H9 (cell line): ENCODE results near the gene CLEC14A. TPM values are rescaled to one million over a fixed set of nuclear protein-coding genes. Genes with fewer than 3 reads are reported as not detected.

Experiments
- DNase-seq: peaks from one replicate; pipeline ENCODE4 v3.0.0-alpha.2; 2017
- H2AFZ ChIP-seq: one replicate; pipeline ENCODE4 v1.6.1; 2013; ENCODE audit warnings: mild to moderate bottlenecking, low read length, control low read depth, moderate library complexity
- H2AK5ac ChIP-seq: 2 replicates; pipeline ENCODE4 v1.6.1; 2013; ENCODE audit warnings: low read length, control low read depth, mixed read lengths; ENCODE audit not compliant: insufficient read length
- H2BK120ac ChIP-seq: one replicate; pipeline ENCODE4 v1.6.1; 2013; ENCODE audit warnings: low read depth, mild to moderate bottlenecking, low read length, control low read depth, inconsistent platforms; ENCODE audit not compliant: poor library complexity, severe bottlenecking
- H2BK12ac ChIP-seq: 2 replicates; pipeline ENCODE4 v1.6.1; 2013; ENCODE audit warnings: low read length, control low read depth, mixed read lengths, low read depth; ENCODE audit not compliant: insufficient read length
- H2BK15ac ChIP-seq: 2 replicates; pipeline ENCODE4 v1.6.1; 2013; ENCODE audit warnings: low read depth, low read length, control low read depth
- H2BK20ac ChIP-seq: one replicate; pipeline ENCODE4 v1.6.1; 2013; ENCODE audit warnings: low read depth, mild to moderate bottlenecking, low read length, control low read depth, inconsistent platforms; ENCODE audit not compliant: poor library complexity, severe bottlenecking
- H2BK5ac ChIP-seq: 2 replicates; pipeline ENCODE4 v1.6.1; 2013; ENCODE audit warnings: low read length, control low read depth, mixed read lengths; ENCODE audit not compliant: insufficient read length
- H3K14ac ChIP-seq: 2 replicates; pipeline ENCODE4 v1.6.1; 2013; ENCODE audit warnings: low read length, control low read depth; ENCODE audit not compliant: insufficient read depth
- H3K18ac ChIP-seq: 2 replicates; pipeline ENCODE4 v1.6.1; 2013; ENCODE audit warnings: low read depth, mild to moderate bottlenecking, mixed read lengths, low read length, control low read depth; ENCODE audit not compliant: insufficient read length
- H3K23ac ChIP-seq: 2 replicates; pipeline ENCODE4 v1.6.1; 2013; ENCODE audit warnings: low read length, control low read depth, mixed read lengths, low read depth; ENCODE audit not compliant: insufficient read length
- H3K23me2 ChIP-seq: 2 replicates; pipeline ENCODE4 v1.6.1; 2013; ENCODE audit warnings: low read depth, mild to moderate bottlenecking, mixed read lengths, low read length, control low read depth; ENCODE audit not compliant: insufficient read length, poor library complexity, severe bottlenecking
- H3K27ac ChIP-seq: 2 replicates; pipeline ENCODE4 v1.5.1; 2013; ENCODE audit warnings: low read length, control low read depth, mixed read lengths, low read depth; ENCODE audit not compliant: insufficient read length
- H3K27me3 ChIP-seq: 2 replicates; pipeline ENCODE4 v1.6.1; 2013; ENCODE audit warnings: low read length, control low read depth, inconsistent platforms; ENCODE audit not compliant: insufficient read depth
- H3K4ac ChIP-seq: 2 replicates; pipeline ENCODE4 v1.6.1; 2013; ENCODE audit warnings: low read depth, mild to moderate bottlenecking, control low read depth, inconsistent platforms, low read length, moderate library complexity
- H3K4me1 ChIP-seq: 2 replicates; pipeline ENCODE4 v1.6.1; 2013; ENCODE audit warnings: low read length, control low read depth, inconsistent platforms; ENCODE audit not compliant: insufficient read depth
- H3K4me2 ChIP-seq: 2 replicates; pipeline ENCODE4 v1.6.1; 2013; ENCODE audit warnings: low read length, control low read depth, mixed read lengths; ENCODE audit not compliant: insufficient read length, insufficient read depth
- H3K56ac ChIP-seq: 2 replicates; pipeline ENCODE4 v1.6.1; 2013; ENCODE audit warnings: low read depth, mild to moderate bottlenecking, mixed read lengths, low read length, control low read depth; ENCODE audit not compliant: insufficient read length
- H3K79me1 ChIP-seq: 2 replicates; pipeline ENCODE4 v1.6.1; 2013; ENCODE audit warnings: low read depth, mild to moderate bottlenecking, moderate library complexity, low read length, control low read depth, inconsistent platforms; ENCODE audit not compliant: insufficient read depth, poor library complexity, severe bottlenecking
- H3K79me2 ChIP-seq: 2 replicates; pipeline ENCODE4 v1.6.1; 2013; ENCODE audit warnings: low read length, control low read depth, inconsistent platforms; ENCODE audit not compliant: insufficient read depth
- H3K9ac ChIP-seq: 2 replicates; pipeline ENCODE4 v1.6.1; 2013; ENCODE audit warnings: low read length, control low read depth, mixed read lengths; ENCODE audit not compliant: insufficient read length; ENCODE audit errors: extremely low read depth
- H3K9me3 ChIP-seq: one replicate; pipeline ENCODE4 v1.6.1; 2013; ENCODE audit warnings: low read depth, low read length, inconsistent platforms; ENCODE audit not compliant: control insufficient read depth
- H3T11ph ChIP-seq: one replicate; pipeline ENCODE4 v1.6.1; 2013; ENCODE audit warnings: mild to moderate bottlenecking, low read length, control low read depth, inconsistent platforms
- H4K20me1 ChIP-seq: one replicate; pipeline ENCODE4 v1.6.1; 2013; ENCODE audit not compliant: control insufficient read depth, insufficient read length, insufficient read depth
- H4K5ac ChIP-seq: 2 replicates; pipeline ENCODE4 v1.6.1; 2013; ENCODE audit warnings: low read depth, mild to moderate bottlenecking, mixed read lengths, low read length, control low read depth; ENCODE audit not compliant: insufficient read length
- H4K8ac ChIP-seq: replicated peaks from 2 replicates; pipeline ENCODE4 v1.6.1; 2013; ENCODE audit warnings: low read length, control low read depth, mixed read lengths, low read depth; ENCODE audit not compliant: insufficient read length
- H4K91ac ChIP-seq: 2 replicates; pipeline ENCODE4 v1.6.1; 2013; ENCODE audit warnings: low read depth, mild to moderate bottlenecking, moderate library complexity, mixed read lengths, low read length, control low read depth; ENCODE audit not compliant: insufficient read length
- H3K27ac Mint-ChIP-seq, 3 experiments: 2 replicates in 2 of 3; 3 replicates in 1 of 3; pipeline ENCODE4 v1.8.0; 2020 to 2021; ENCODE audit warnings: mixed read lengths in 3 of 3, mild to moderate bottlenecking in 1 of 3, moderate library complexity in 1 of 3
- H3K27me3 Mint-ChIP-seq: 2 replicates; pipeline ENCODE4 v1.8.0; 2021; ENCODE audit warnings: low read depth, mild to moderate bottlenecking, moderate library complexity, mixed read lengths
- H3K36me3 Mint-ChIP-seq, 3 experiments: 2 replicates in 2 of 3; 3 replicates in 1 of 3; pipeline ENCODE4 v1.8.0; 2020 to 2021; ENCODE audit warnings: low read depth in 3 of 3, mixed read lengths in 3 of 3; ENCODE audit not compliant: insufficient read depth in 1 of 3
- H3K4me1 Mint-ChIP-seq, 2 experiments: 2 replicates each; pipeline ENCODE4 v1.8.0; 2020; ENCODE audit warnings: mixed read lengths in 2 of 2
- H3K4me3 Mint-ChIP-seq, 2 experiments: 2 replicates in 1 of 2; 3 replicates in 1 of 2; pipeline ENCODE4 v1.8.0; 2020 to 2021; ENCODE audit warnings: mild to moderate bottlenecking in 2 of 2, mixed read lengths in 2 of 2, moderate library complexity in 1 of 2
- H3K9me3 Mint-ChIP-seq, 2 experiments: 2 replicates in 1 of 2; 3 replicates in 1 of 2; pipeline ENCODE4 v1.8.0; 2020; ENCODE audit warnings: mild to moderate bottlenecking in 2 of 2, mixed read lengths in 2 of 2, moderate library complexity in 1 of 2
- WGBS: extraction: QIAGEN DNeasy Blood & Tissue Kit; methylation state at CpG from one replicate; pipeline ENCODE4 v1.1.7; 2013; ENCODE audit warnings: missing lambda C conversion rate, low lambda C conversion rate, mixed read lengths; ENCODE audit not compliant: insufficient read length; ENCODE audit errors: extremely low coverage; 5-methylcytosine and 5-hydroxymethylcytosine counted together
- total RNA-seq: library from RNA; stranded (reverse); gene quantifications from 2 replicates; pipeline ENCODE4 v1.2.1, GENCODE V29; 2021
- TF ChIP-seq, protein P1 (sequence below): fragments of 200-600 bp; sonication (generic); conservative IDR thresholded peaks from 3 replicates; pipeline ENCODE4 v1.8.0; 2021; ENCODE audit warnings: antibody characterized with exemption, mild to moderate bottlenecking

Gene CLEC14A
- total RNA-seq, 1 experiment from 2014 or later, result not detected

DNA sequence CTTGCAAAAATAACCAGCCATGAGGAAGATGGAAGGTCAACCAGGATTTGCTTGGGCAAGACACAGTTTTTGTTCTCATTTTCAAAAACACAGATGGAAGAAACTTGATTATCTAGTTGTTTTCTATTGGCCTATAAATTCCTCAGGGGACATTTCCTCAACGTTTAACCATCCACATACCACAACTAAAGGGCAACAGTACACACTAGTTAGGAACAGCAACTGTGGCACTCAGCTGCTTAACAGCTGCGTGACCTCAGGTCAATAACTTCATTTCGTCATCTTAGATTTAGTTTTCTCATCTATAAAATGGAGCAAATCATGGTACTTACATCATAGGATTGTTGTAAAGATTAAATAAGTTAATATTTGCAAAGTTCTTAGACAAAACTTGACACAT lies 29.5 kb downstream of the CLEC14A start:
- Histone ChIP-seq H4K5ac (no peak overlapping the region), H3K23ac (no peak overlapping the region), H3K4me2 (no peak overlapping the region), H2BK20ac (no peak overlapping the region), H2BK15ac (no peak overlapping the region), H2AFZ (no peak overlapping the region), H3K9me3 (no peaks in the 10 kb centered on the region), H4K8ac (no peak overlapping the region), H3K79me1 (no peaks in the 10 kb centered on the region), H4K91ac (no peak overlapping the region), H3K18ac (no peak overlapping the region), H3K79me2 (no peaks in the 10 kb centered on the region), H4K20me1 (no peaks in the 10 kb centered on the region), H3T11ph (no peak overlapping the region), H2BK12ac (no peak overlapping the region), H2BK5ac (no peak overlapping the region), H2BK120ac (no peak overlapping the region), H3K14ac (no peak overlapping the region), H3K27me3 (no peaks in the 10 kb centered on the region), H3K23me2 (no peaks in the 10 kb centered on the region), H3K27ac (no peak overlapping the region), H3K9ac (no peak overlapping the region), H3K56ac (no peak overlapping the region), H3K4me1 (no peaks in the 10 kb centered on the region; the same call in 1 of the 2 replicates), H2AK5ac (no peak overlapping the region), H3K4ac (no peak overlapping the region)
- no CpG with 5 or more reads among the region's 3 CpGs for WGBS
- DNase-seq, result no peak
- peaks cover 0 to 4% of the 10 kb centered on the region in 2 experiments; a peak in 1 of 5 replicates for H3K9me3 Mint-ChIP-seq
- TF ChIP-seq, protein P1, sequence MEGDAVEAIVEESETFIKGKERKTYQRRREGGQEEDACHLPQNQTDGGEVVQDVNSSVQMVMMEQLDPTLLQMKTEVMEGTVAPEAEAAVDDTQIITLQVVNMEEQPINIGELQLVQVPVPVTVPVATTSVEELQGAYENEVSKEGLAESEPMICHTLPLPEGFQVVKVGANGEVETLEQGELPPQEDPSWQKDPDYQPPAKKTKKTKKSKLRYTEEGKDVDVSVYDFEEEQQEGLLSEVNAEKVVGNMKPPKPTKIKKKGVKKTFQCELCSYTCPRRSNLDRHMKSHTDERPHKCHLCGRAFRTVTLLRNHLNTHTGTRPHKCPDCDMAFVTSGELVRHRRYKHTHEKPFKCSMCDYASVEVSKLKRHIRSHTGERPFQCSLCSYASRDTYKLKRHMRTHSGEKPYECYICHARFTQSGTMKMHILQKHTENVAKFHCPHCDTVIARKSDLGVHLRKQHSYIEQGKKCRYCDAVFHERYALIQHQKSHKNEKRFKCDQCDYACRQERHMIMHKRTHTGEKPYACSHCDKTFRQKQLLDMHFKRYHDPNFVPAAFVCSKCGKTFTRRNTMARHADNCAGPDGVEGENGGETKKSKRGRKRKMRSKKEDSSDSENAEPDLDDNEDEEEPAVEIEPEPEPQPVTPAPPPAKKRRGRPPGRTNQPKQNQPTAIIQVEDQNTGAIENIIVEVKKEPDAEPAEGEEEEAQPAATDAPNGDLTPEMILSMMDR, result no peak
- H3K36me3 Mint-ChIP-seq, result peaks cover 0 to 4% (median 0%) of the 10 kb centered on the region in 3 experiments; a peak in 1 of 7 replicates
- peaks cover 26% of the 10 kb centered on the region for H3K27me3 Mint-ChIP-seq
- no peak overlapping the region for H3K27ac Mint-ChIP-seq
- H3K4me1 Mint-ChIP-seq, result peaks cover 6 to 11% of the 10 kb centered on the region in 2 experiments
- H3K4me3 Mint-ChIP-seq, result no peak overlapping the region
